HepG2 (cell line): Measurements from ENCODE around the gene DUSP22. TPM values are rescaled to one million over a fixed set of nuclear protein-coding genes. Genes with fewer than 3 reads are reported as not detected.

Source experiments
- ATAC-seq: fragments of 200-7000 bp; cut with Tn5 transposase; 3 replicates; pipeline ENCODE4 v1.9.1; 2020; ENCODE audit warnings: mild to moderate bottlenecking, moderate library complexity
- BruUV-seq: library from RNA; stranded (reverse); fragments of 400-500 nt; replicated peaks from 2 replicates; lab custom pipeline; 2021; lab: Mats Ljungman, UMichigan
- CTCF ChIA-PET: fragments of 300-600 bp; formaldehyde crosslinking; extraction: SDS; loops from one replicate; lab custom pipeline; 2021; ENCODE audit warnings: low total read pairs, inconsistent platforms, low intra/inter-chr PET ratio; lab: Yijun Ruan, JAX
- POLR2A ChIA-PET: fragments of 350-600 bp; sonication (Branson Sonifier 250); formaldehyde crosslinking; loops from one replicate; lab custom pipeline; 2020; ENCODE audit warnings: antibody characterized with exemption, inconsistent platforms; lab: Yijun Ruan, JAX
- DNase-seq: peaks from one replicate; pipeline ENCODE4 v3.0.0-alpha.2; 2015; ENCODE audit warnings: low spot score
- FAIRE-seq: peaks from 3 replicates; lab custom pipeline; 2011; peaks lifted over from hg19 to GRCh38; lab: Jason Lieb, UNC
- H2AFZ ChIP-seq: one replicate; pipeline ENCODE4 v1.6.1; 2011; ENCODE audit warnings: low read length, inconsistent platforms
- H3K27ac ChIP-seq: fragments of 300-600 bp; 3 replicates; pipeline ENCODE4 v1.8.0; 2011; ENCODE audit warnings: mixed run types, mild to moderate bottlenecking, mixed read lengths, low read length, inconsistent platforms; ENCODE audit not compliant: insufficient read depth; ENCODE audit errors: extremely low read length
- H3K27me3 ChIP-seq, 2 experiments: fragments of 200-600 bp in 1 of 2; 2 replicates in 1 of 2; 3 replicates in 1 of 2; pipeline versions ENCODE4 v1.6.0 to v1.8.0; 2011; ENCODE audit warnings: low read length in 2 of 2, mild to moderate bottlenecking in 2 of 2, moderate library complexity in 2 of 2, inconsistent platforms in 1 of 2; ENCODE audit not compliant: insufficient read depth in 2 of 2, control insufficient read depth in 1 of 2
- H3K36me3 ChIP-seq, 2 experiments: fragments of 200-600 bp in 1 of 2; replicated peaks in 1 of 2; 2 replicates in 1 of 2; 3 replicates in 1 of 2; pipeline versions ENCODE4 v1.5.1 to v1.8.0; 2011; ENCODE audit warnings: low read length in 2 of 2, inconsistent platforms in 1 of 2; ENCODE audit not compliant: insufficient read depth in 2 of 2, control insufficient read depth in 1 of 2
- H3K4me1 ChIP-seq: 2 replicates; pipeline ENCODE4 v1.5.1; 2012; ENCODE audit warnings: low read length, inconsistent platforms; ENCODE audit not compliant: insufficient read depth
- H3K4me2 ChIP-seq: 2 replicates; pipeline ENCODE4 v1.6.0; 2011; ENCODE audit warnings: low read depth, low read length, inconsistent platforms
- H3K4me3 ChIP-seq, 3 experiments: fragments of 200-600 bp in 1 of 3; sonication (generic), shearing (Covaris generic) in 1 of 3; replicated peaks in 1 of 3; 2 replicates each; pipeline ENCODE4 v1.5.1; 2011 to 2016; ENCODE audit warnings: low read length in 3 of 3, inconsistent platforms in 2 of 3, low read depth in 2 of 3, mild to moderate bottlenecking in 2 of 3, control low read depth in 1 of 3, mixed read lengths in 1 of 3; ENCODE audit not compliant: insufficient read depth in 1 of 3
- H3K79me2 ChIP-seq: one replicate; pipeline ENCODE4 v1.6.1; 2011; ENCODE audit warnings: low read length, inconsistent platforms; ENCODE audit not compliant: insufficient read depth
- H3K9ac ChIP-seq: 2 replicates; pipeline ENCODE4 v1.6.0; 2011; ENCODE audit warnings: mild to moderate bottlenecking, low read depth, low read length, inconsistent platforms; ENCODE audit not compliant: insufficient read depth
- H3K9me3 ChIP-seq: 2 replicates; pipeline ENCODE4 v1.5.1; 2012; ENCODE audit warnings: mild to moderate bottlenecking, low read length
- H4K20me1 ChIP-seq: 2 replicates; pipeline ENCODE4 v1.6.0; 2011; ENCODE audit warnings: inconsistent platforms, mild to moderate bottlenecking, low read length, moderate library complexity; ENCODE audit not compliant: insufficient read depth
- ATRX ChIP-seq: sonication (generic); formaldehyde crosslinking; IDR thresholded peaks from 2 replicates; pipeline ENCODE4 v1.4.0; 2020; ENCODE audit warnings: missing genetic modification reagents, borderline replicate concordance
- FOXA3 ChIP-seq: IDR thresholded peaks from 2 replicates; pipeline ENCODE4 v1.6.1; 2016; ENCODE audit warnings: missing genetic modification reagents, missing compliant biosample characterization
- MATR3 ChIP-seq: sonication (generic); formaldehyde crosslinking; IDR thresholded peaks from 2 replicates; pipeline ENCODE4 v1.4.0; 2020; ENCODE audit warnings: missing genetic modification reagents
- ZNF646 ChIP-seq: sonication (generic); formaldehyde crosslinking; IDR thresholded peaks from 2 replicates; pipeline ENCODE4 v1.9.0; 2021; ENCODE audit warnings: mild to moderate bottlenecking, missing genetic modification reagents
- ZNF746 ChIP-seq: sonication (generic); formaldehyde crosslinking; IDR thresholded peaks from 2 replicates; pipeline ENCODE4 v1.8.0; 2022; ENCODE audit warnings: mild to moderate bottlenecking, missing genetic modification reagents
- WGBS: methylation state at CpG from one replicate; pipeline ENCODE4 v1.1.6; 2017; ENCODE audit warnings: low lambda C conversion rate; 5-methylcytosine and 5-hydroxymethylcytosine counted together
- in situ Hi-C: cut with HindIII; loops from 2 replicates; pipeline ENCODE4 v1.10.0; 2017; ENCODE audit warnings: low pct_unique_long_range_greater_than_20kb; ENCODE audit not compliant: extremely low pct_ligation_motif_present
- intact Hi-C: fragments of 100-400 bp; cut with micrococcal nuclease; formaldehyde crosslinking; loops from one replicate; pipeline ENCODE4 v1.10.0; 2022; ENCODE audit not compliant: unreplicated experiment
- polyA plus RNA-seq, 8 experiments: library from polyadenylated mRNA; depleted of rRNA in 3 of 8; stranded (reverse) in 7 of 8; unstranded in 1 of 8; fragments of >200 nt; fragmentation: Illumina TruSeq in 4 of 8; extraction: Trizol in 4 of 8; gene quantifications; 2 replicates each; pipeline versions ENCODE4 v1.2.1 to v1.2.3, GENCODE V29; 2011 to 2016; ENCODE audit warnings: low read depth in 4 of 8, missing spikeins in 1 of 8, mixed read lengths in 1 of 8; ENCODE audit not compliant: insufficient read depth in 1 of 8
- total RNA-seq, 5 experiments: library from RNA; depleted of rRNA; stranded (reverse); fragments of >200 nt; fragmentation: Illumina TruSeq; extraction: Trizol; gene quantifications; 2 replicates each; pipeline ENCODE4 v1.2.3, GENCODE V29; 2016; ENCODE audit warnings: low read depth in 1 of 5
- TF ChIP-seq, protein P1 (sequence below): IDR thresholded peaks from 2 replicates; pipeline ENCODE4 v1.6.1; 2016; ENCODE audit warnings: missing compliant biosample characterization, missing genetic modification reagents, borderline replicate concordance

Gene DUSP22
- total and polyA plus RNA-seq, 2 of the 13 experiments (the other 11 are each of a cell fraction or from before 2014, with no cell fraction given), result 20.2 to 32.8 TPM

GRCh38 chr6:355373-356208 lies 63.3 kb downstream of the DUSP22 start:
- Histone ChIP-seq H3K4me2 (no peak overlapping the region), H3K79me2 (no peaks in the 10 kb centered on the region), H3K9me3 (no peaks in the 10 kb centered on the region), H3K4me1 (no peaks in the 10 kb centered on the region), H3K36me3 (no peaks in the 10 kb centered on the region), H3K27me3 (peaks cover 0 to 7% of the 10 kb centered on the region in 2 experiments; a peak in 2 of 5 replicates), H2AFZ (no peak overlapping the region), H3K27ac (no peak overlapping the region), H4K20me1 (no peaks in the 10 kb centered on the region), H3K9ac (no peak overlapping the region), H3K4me3 (no peak overlapping the region)
- DNase-seq, result no peak
- ChIA-PET POLR2A (no interaction called here), CTCF (no interaction called here)
- TF ChIP-seq, protein P1, sequence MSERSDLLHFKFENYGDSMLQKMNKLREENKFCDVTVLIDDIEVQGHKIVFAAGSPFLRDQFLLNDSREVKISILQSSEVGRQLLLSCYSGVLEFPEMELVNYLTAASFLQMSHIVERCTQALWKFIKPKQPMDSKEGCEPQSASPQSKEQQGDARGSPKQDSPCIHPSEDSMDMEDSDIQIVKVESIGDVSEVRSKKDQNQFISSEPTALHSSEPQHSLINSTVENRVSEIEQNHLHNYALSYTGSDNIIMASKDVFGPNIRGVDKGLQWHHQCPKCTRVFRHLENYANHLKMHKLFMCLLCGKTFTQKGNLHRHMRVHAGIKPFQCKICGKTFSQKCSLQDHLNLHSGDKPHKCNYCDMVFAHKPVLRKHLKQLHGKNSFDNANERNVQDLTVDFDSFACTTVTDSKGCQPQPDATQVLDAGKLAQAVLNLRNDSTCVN (CRISPR knock-in tag), result no peak
- TF ChIP-seq ZNF646 (CRISPR knock-in tag) (no peak), FOXA3 (no peak), ATRX (CRISPR knock-in tag) (no peak), MATR3 (CRISPR knock-in tag) (no peak), ZNF746 (CRISPR knock-in tag) (no peak)
- no peak for ATAC-seq
- intact Hi-C loops, result no loop called here
- in situ Hi-C loops, result no loop called here
- no TSS peak for BruUV-seq
- 57% methylated on average over 9 of the region's 9 CpGs for WGBS
- FAIRE-seq, result peak; percentile 39
